GM19240 (cell line): Measurements from ENCODE around the gene NF2.
"Not testable (repeated sequence)": the region's sequence is repeated elsewhere in the genome, so short reads cannot be mapped to it uniquely, and the experiment has no call there.

ENCODE experiments used
- DNase-seq: peaks from one replicate; pipeline ENCODE4 v3.0.0; 2011; ENCODE audit warnings: low spot score; ENCODE audit not compliant: insufficient read length

The NF2 gene

DNA sequence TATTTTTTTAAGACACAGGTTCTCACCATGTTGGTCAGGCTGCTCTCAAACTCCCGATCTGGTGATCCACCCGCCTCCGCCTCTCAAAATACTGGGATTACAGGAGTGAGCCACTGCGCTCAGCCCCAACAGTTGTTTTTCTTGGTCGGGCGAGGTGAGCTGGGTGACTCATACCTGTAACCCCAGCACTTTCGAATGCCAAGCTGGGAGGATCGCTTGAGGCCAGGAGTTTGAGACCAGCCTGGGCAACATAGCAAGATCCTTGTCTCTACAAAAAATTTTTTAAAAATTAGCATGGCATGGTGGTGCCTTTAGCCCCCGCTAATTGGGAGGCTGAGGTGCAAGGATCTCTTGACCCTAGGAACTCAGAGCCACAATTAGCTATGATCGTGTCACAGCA lies 7.0 kb upstream of the NF2 start:
- DNase-seq = no peak

- DNase-seq = not testable (repeated sequence)
Measured at GRCh38 chr22:29597871-29598683, 5.4 kb upstream of the NF2 start.

DNA sequence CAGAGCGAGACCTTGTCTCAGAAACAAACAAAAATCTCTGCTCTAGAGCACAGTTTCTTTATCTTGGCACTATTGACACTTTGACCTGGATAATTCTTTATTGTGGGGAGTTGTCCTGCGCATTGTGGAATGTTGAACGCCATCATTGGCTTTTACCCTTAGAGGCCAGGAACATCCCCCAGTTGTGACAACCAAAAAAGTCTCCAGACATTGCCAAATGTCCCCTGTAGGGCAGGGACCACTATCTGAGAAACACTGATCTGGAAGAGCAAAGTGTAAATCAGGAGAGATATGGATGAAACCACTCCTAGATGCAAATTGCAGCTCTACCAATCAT lies 4.8 kb upstream of the NF2 start:
- DNase-seq = no peak

GRCh38 chr22:29604076-29604360 lies 585 bp downstream of the NF2 start:
- peak; percentile 23 for DNase-seq

GRCh38 chr22:29605527-29605850 lies 2.1 kb downstream of the NF2 start:
- DNase-seq = no peak

DNA sequence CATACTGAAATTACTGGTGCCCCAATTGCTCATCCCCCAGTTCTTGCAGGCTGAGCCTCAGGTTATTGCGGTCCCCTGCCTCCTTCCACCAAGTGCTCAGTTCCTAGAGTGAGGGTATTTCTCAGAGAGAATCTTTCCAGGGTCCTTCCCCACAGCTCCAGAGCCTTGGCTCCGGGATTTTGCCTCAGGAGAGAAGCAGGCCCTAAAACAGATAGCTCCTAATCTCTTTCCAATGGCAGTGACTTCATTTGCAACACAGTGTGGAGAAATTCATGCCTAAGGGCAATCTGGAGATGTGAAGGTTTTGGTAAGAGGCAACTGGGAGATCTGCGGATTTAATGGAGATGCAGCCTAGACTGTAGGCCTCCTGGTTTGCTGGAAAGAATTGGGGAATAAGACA lies 2.9 kb downstream of the NF2 start:
- DNase-seq = no peak

GRCh38 chr22:29607426-29607825 lies 4.0 kb downstream of the NF2 start:
- no peak for DNase-seq

GRCh38 chr22:29609139-29609538 lies 5.7 kb downstream of the NF2 start:
- no peak for DNase-seq

GRCh38 chr22:29610780-29611179 lies 7.3 kb downstream of the NF2 start:
- no peak for DNase-seq

- DNase-seq = no peak
Measured at GRCh38 chr22:29615705-29616327, 12.4 kb downstream of the NF2 start.

GRCh38 chr22:29617922-29618629 lies 14.6 kb downstream of the NF2 start:
- no peak for DNase-seq

DNA sequence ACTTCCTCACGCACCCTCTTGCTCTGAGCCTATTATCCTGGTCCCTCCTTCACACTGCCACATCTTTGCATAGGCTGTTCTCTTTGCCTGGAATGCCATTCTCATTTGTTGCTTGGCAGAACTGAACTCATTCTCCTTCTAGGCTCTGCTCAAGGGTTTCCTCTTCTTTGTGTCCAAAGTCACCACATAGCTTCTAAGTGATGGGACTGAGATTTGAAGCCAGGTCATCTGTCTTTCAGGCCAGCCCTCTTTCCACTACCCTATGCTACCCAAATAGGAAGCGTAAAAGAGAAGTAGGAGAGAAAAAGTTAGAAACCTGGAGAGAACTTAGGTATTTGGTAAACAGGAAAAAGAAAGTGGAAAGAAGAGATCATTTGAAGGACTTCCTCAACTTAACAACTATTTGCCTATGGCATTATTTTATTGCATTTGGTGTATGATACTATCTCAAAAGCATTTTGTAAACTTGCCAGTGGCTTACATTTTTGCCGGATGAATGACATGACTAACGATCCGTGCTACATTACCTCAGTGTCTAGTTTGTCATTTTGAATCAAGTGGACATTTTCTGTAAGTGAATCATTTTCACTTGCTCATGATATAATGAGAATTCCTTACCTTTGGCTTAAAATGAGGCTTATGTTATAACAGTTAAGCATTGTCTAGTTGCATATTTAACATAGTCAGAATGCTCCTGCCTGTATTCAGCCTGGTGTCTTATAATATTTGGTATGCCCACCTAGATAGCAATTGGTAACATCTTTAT lies 18.5 kb downstream of the NF2 start:
- DNase-seq = no peak

- no peak for DNase-seq
Measured at GRCh38 chr22:29623059-29623458, 19.6 kb downstream of the NF2 start.

DNA sequence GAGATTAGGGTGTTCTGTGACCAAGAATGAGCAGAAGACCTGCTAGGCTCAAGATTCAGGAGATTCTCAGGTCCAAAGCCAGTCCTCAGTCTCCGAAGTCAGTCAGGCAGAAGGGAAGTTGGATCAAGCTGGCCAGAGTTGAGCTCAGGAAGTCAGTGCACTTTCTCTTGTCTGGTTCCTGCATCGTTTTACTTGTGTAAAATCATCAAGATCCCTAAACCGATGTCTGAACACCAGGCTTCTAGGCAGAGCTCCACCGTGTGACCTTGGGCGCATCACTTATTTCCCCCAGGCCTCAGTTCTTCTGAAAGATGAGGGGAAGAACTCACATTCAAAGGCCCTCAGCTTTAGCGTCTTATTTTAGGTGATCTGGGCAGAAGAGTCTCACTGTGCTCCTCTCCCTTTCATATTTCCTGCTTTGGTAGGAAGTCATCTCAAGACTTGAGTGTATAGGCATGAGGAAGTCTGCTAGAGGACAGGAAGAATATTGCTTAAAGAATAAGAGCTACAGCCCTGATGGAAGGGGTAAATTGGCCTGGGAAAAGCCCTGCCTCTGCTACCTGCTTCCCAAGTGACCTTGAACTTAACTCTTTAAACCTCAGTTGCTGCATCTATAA lies 20.2 kb downstream of the NF2 start:
- no peak for DNase-seq

DNA sequence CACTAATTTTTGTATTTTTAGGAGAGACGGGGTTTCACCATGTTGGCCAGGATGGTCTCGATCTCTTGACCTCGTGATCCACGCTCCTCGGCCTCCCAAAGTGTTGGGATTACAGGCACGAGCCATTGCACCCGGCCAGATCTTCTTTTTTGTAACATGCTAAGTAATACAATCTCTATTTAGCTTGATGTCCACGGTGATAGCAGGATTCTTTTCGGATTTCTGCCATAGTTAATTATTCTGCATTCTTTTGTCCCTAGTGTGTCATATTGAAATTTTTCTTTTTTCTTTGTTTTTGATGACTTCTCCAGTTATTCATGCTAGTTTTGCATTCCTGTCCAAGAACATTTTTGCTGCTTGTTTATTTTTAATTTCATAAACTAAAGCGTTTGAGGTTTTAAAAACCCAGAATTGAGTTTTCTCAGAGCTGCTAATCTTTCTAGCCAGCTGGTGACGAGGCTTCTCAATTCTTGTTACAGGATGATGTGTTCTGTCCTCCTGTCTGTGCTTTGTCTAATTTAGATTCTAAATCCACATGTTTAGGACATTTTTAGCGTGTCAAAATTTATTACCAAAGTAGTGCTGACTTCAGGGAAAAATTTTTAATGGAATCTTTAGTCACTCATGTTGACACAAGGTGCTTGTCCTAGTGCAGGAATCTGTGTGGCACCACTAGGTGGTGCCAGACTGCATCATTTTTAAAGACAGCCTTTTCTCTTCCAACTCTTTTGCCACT lies 21.8 kb downstream of the NF2 start:
- DNase-seq = no peak

- DNase-seq = no peak
Measured at GRCh38 chr22:29626497-29627195, 23.2 kb downstream of the NF2 start.

DNA sequence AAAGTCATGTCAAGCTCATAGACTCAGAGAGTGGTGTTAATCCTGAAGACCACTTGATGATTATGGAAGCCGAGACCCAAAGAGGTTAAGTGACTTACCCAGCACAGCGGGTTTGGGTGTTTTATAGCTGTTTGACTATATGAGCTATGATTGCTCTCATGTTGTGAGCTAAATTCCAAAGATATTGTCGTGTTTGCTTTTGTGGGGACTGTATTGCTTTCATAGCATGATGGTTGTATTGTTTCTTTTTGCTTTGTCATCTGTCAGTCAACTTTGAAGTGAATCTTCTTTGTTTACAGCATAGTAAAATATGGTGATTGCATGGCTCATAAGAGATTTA lies 23.7 kb downstream of the NF2 start:
- no peak for DNase-seq

DNA sequence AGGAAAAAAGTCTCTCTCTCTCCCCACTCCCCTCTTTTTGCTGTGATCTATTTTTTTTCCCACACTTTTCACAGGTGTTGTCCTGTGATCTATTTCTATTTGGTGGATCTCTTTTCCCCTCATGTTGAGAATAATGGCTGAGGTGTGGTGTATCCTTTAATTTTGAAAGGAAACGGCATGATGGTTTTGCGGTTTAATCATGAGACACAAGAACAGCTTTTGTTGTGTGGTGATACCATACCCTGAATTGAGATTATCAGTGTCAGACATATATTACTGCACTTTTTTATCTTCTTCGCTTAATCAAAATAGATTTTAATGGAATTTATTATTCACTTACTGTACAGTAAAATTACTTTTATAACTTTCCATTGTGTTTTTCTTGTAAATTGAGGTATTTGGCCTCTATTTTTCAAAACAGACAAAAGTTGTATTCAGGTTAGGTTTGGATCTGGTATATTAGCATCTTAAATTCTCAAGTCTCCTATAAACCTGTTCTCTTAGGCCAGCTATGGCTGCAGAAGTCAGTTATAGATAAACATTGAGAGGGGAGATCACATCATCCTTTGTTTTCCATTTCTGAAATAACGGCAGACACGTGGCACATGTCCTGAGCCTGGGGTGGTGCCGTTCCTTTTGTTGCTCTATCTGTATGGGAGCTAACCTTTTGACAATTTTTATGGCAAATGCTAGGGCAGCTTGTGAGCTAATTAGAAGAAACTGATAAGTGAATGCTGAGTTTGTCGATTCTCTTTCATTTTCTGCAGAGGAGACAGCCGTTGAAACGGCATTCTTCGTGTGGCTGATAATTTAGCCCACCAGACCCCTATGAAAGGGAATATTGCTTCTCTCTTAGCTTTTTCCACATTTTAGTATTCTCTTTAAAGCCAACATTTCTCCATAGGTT lies 25.8 kb downstream of the NF2 start:
- no peak for DNase-seq

- no peak for DNase-seq
Measured at GRCh38 chr22:29629903-29630516, 26.6 kb downstream of the NF2 start.
